ENCODE data around the gene CALM1. TPM values are rescaled to one million over a fixed set of nuclear protein-coding genes. Genes with fewer than 3 reads are reported as not detected.

Gene CALM1
- total and polyA plus RNA-seq, 2 donors (not counting 3 experiments of a cell fraction or from before 2014, with no cell fraction given) = 476 to 731 TPM

DNA sequence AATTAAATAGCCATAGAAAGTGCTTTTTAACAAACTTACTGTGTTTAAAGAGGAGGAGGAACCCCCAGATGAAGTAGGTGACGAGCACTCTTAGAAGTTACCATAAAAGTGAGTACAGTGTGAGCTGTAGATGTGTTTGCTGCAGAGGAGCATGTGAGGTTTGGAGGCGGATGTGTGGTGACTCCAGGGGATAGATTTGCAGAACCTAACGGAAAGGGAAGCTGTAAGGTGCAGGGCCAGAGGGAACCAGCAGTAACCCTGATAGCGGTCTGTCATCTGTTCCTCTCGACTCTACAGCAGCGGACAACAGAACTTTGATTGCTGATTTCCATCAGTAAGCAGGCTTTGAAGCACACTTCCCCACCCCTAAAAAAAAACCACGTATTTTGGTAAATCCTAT, 5.2 kb downstream of the CALM1 start:
- FAIRE-seq = no peak
- H4K20me1 ChIP-seq (replicated peaks; ENCODE audit: control insufficient read depth, extremely low read depth, insufficient read depth, low read length) = peaks cover 6% of the 10 kb centered on the region

More for the DNA sequence above, 5.2 kb downstream of the CALM1 start:
- H3K27me3 ChIP-seq (ENCODE audit: control insufficient read depth in 2 of 2, insufficient read depth in 2 of 2, low read length in 2 of 2) = no peaks in the 10 kb centered on the region
- intact Hi-C loops (cut with micrococcal nuclease) = no loop called here
- H3K4me2 ChIP-seq (ENCODE audit: insufficient read depth, low read length) = no peak overlapping the region
- ChIA-PET POLR2A (no interaction called here), CTCF (interaction anchor here (0.7 to 2.4 kb wide), 6 partner anchors 17 to 356 kb away, joined by 3 to 12 read pairs (median 3); no protein-coding TSS in a partner anchor)
- peaks cover 38% of the 10 kb centered on the region for H3K4me1 ChIP-seq (ENCODE audit: control insufficient read depth, extremely low read depth, insufficient read depth, low read length)
- no peaks in the 10 kb centered on the region for H3K9me3 ChIP-seq (replicated peaks; ENCODE audit: control insufficient read depth, insufficient read depth, low read length)
- TF ChIP-seq MAX (IDR thresholded peaks at IDR 0.05; ENCODE audit: insufficient read depth, insufficient read length) (no peak), POLR2AphosphoS5 (IDR thresholded peaks at IDR 0.05; ENCODE audit: insufficient read depth, low read depth, low read length) (no peak), JUN (IDR thresholded peaks at IDR 0.05; ENCODE audit: borderline replicate concordance, insufficient read depth, insufficient read length, low read depth) (no peak), MYC (IDR thresholded peaks at IDR 0.05; ENCODE audit: low read depth, low read length) (no peak), POLR2A (IDR thresholded peaks at IDR 0.05; ENCODE audit: low read depth, low read length) (no peak), GATA2 (IDR thresholded peaks at IDR 0.05; ENCODE audit: insufficient read depth, insufficient read length, low read depth, low read length) (no peak), FOS (IDR thresholded peaks at IDR 0.05; ENCODE audit: borderline replicate concordance, insufficient read depth, low read length) (no peak), EZH2 (IDR thresholded peaks at IDR 0.05; ENCODE audit: borderline replicate concordance, low read depth, low read length, severe bottlenecking) (no peak)
- TF ChIP-seq, protein P1, sequence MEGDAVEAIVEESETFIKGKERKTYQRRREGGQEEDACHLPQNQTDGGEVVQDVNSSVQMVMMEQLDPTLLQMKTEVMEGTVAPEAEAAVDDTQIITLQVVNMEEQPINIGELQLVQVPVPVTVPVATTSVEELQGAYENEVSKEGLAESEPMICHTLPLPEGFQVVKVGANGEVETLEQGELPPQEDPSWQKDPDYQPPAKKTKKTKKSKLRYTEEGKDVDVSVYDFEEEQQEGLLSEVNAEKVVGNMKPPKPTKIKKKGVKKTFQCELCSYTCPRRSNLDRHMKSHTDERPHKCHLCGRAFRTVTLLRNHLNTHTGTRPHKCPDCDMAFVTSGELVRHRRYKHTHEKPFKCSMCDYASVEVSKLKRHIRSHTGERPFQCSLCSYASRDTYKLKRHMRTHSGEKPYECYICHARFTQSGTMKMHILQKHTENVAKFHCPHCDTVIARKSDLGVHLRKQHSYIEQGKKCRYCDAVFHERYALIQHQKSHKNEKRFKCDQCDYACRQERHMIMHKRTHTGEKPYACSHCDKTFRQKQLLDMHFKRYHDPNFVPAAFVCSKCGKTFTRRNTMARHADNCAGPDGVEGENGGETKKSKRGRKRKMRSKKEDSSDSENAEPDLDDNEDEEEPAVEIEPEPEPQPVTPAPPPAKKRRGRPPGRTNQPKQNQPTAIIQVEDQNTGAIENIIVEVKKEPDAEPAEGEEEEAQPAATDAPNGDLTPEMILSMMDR (IDR thresholded peaks at IDR 0.05; ENCODE audit: extremely low read depth in 1 of 2, insufficient read depth in 1 of 2, low read depth in 1 of 2, low read length in 2 of 2) = no peak
- H3K9ac ChIP-seq (replicated peaks; ENCODE audit: extremely low read depth, insufficient read depth, low read length) = no peak overlapping the region
- DNase-seq (ENCODE audit: low read depth, low spot score) = no peak
- H3K36me3 ChIP-seq (ENCODE audit: control insufficient read depth in 2 of 2, extremely low read depth in 1 of 2, insufficient read depth in 2 of 2, low read length in 2 of 2) = peaks cover 35 to 55% of the 10 kb centered on the region in 2 experiments
- H3K27ac ChIP-seq (ENCODE audit: insufficient read depth, low read depth, low read length) = no peak overlapping the region
- no peak overlapping the region for H2AFZ ChIP-seq (ENCODE audit: low read depth, low read length)
- no peaks in the 10 kb centered on the region for H3K9me1 ChIP-seq (replicated peaks; ENCODE audit: control insufficient read depth, extremely low read depth, insufficient read depth, low read length)
- peaks cover 53% of the 10 kb centered on the region for H3K79me2 ChIP-seq (ENCODE audit: control insufficient read depth, insufficient read depth, low read length)
- H3K4me3 ChIP-seq (replicated peaks in 1 of 3; ENCODE audit: insufficient read depth in 1 of 3, low read depth in 1 of 3, low read length in 3 of 3) = no peak overlapping the region
- dilution Hi-C loops (cut with MboI; ENCODE audit: extremely low pct_ligation_motif_present, low sequenced_read_pairs) = no loop called here
- BruUV-seq (replicated peaks) = no TSS peak
